ENCODE results near the gene GRAP2.
A peak's percentile ranks its signal among the peaks of the same experiment; 100 is the strongest.

Gene GRAP2

GRCh38 chr22:39925909-39926679 is 25.2 kb downstream of the GRAP2 start:
- no peak for TF ChIP-seq CTCF (conservative IDR thresholded peaks at IDR 0.05; ENCODE audit: low read depth, low read length)
- no peak for DNase-seq (ENCODE audit: low read depth)

GRCh38 chr22:39926753-39927152 is 25.9 kb downstream of the GRAP2 start:
- no peak overlapping the region for H3K4me3 ChIP-seq (ENCODE audit: low read depth, low read length)
- DNase-seq (ENCODE audit: low read depth), result no peak
- no peak for TF ChIP-seq CTCF (conservative IDR thresholded peaks at IDR 0.05; ENCODE audit: low read depth, low read length)

More at GRCh38 chr22:39925909-39926679, 25.2 kb downstream of the GRAP2 start:
- H3K4me3 ChIP-seq (ENCODE audit: low read depth, low read length), result no peak overlapping the region

DNA sequence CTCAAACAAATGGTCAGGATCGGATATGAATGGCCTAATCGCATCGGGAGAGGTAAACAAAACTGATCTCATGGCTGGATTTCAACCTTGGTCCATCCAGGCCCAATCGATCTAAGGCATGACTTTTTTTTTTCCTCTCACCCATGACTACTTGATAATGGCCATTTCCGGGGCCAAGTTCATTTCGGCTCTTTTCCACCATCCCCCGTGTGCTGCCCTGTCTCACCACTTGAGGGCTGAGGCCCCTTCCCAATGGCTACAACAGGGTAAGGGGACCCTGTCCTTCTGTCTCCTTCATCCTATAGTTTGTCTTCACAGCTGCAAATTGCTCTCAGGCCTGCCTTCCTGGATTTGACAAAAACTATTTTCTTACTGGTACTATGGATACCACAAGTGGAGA is 26.7 kb downstream of the GRAP2 start:
- peak; percentile 18 for TF ChIP-seq CTCF (conservative IDR thresholded peaks at IDR 0.05; ENCODE audit: low read depth, low read length)
- DNase-seq (ENCODE audit: low read depth), result no peak
- no peak overlapping the region for H3K4me3 ChIP-seq (ENCODE audit: low read depth, low read length)

- no peak for TF ChIP-seq CTCF (conservative IDR thresholded peaks at IDR 0.05; ENCODE audit: low read depth, low read length)
- H3K4me3 ChIP-seq (ENCODE audit: low read depth, low read length), result no peak overlapping the region
- DNase-seq (ENCODE audit: low read depth), result no peak
Observed at GRCh38 chr22:39928536-39929520, 27.9 kb downstream of the GRAP2 start.

DNA sequence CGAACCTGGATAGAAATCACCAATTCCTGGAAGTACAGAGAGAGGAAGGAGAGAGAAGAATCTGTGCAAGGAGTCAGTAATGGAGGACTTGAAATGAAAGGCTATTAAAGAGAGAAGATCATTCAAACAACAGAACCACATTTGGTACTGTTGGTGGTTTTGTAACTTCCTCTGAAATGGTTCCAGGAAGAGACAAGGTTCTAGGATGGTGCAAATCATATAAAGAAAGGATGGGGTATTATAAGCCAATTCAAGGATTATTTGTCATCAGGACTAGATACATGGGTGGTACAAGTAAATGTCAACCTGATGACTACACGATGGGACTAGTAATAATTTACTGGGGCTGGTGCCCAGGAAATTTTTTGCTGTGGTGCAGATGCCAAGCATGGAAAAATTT is 30.4 kb downstream of the GRAP2 start:
- H3K4me3 ChIP-seq (ENCODE audit: low read depth, low read length), result no peak overlapping the region
- DNase-seq (ENCODE audit: low read depth), result no peak

GRCh38 chr22:39932166-39932565 is 31.3 kb downstream of the GRAP2 start:
- no peak overlapping the region for H3K4me3 ChIP-seq (ENCODE audit: low read depth, low read length)
- no peak for TF ChIP-seq CTCF (conservative IDR thresholded peaks at IDR 0.05; ENCODE audit: low read depth, low read length)
- no peak for DNase-seq (ENCODE audit: low read depth)

More for the DNA sequence above, 30.4 kb downstream of the GRAP2 start:
- TF ChIP-seq CTCF (conservative IDR thresholded peaks at IDR 0.05; ENCODE audit: low read depth, low read length), result no peak

All from choroid plexus epithelial cell (primary cell).